Glomerular endothelial cell (primary cell): ENCODE measurements around the gene PLIN5. TPM values are rescaled to one million over a fixed set of nuclear protein-coding genes. Genes with fewer than 3 reads are reported as not detected.
"Not testable (repeated sequence)": the region's sequence is repeated elsewhere in the genome, so short reads cannot be mapped to it uniquely, and the experiment has no call there.

Experiments
- DNase-seq: peaks from one replicate; pipeline ENCODE4 v3.0.0-alpha.2; 2011; ENCODE audit warnings: low read depth, low spot score; ENCODE audit errors: extremely low read depth
- total RNA-seq: library from RNA; depleted of rRNA; stranded (reverse); fragments of >200 nt; gene quantifications from 2 replicates; pipeline ENCODE4 v1.2.3, GENCODE V29; 2015

The PLIN5 gene
- total RNA-seq, 1 donor from 2014 or later: 0.41 TPM

GRCh38 chr19:4570402-4570801, 35.4 kb upstream of the PLIN5 start:
- no peak for DNase-seq

- DNase-seq: no peak
Measured at GRCh38 chr19:4568886-4569285, 33.9 kb upstream of the PLIN5 start.

- DNase-seq: no peak
Measured at GRCh38 chr19:4567584-4568071, 32.6 kb upstream of the PLIN5 start.

- no peak for DNase-seq
Measured at GRCh38 chr19:4566402-4567051, 31.5 kb upstream of the PLIN5 start.

GRCh38 chr19:4563562-4563961, 28.5 kb upstream of the PLIN5 start:
- not testable (repeated sequence) for DNase-seq

- not testable (repeated sequence) for DNase-seq
Measured at GRCh38 chr19:4562085-4562484, 27.1 kb upstream of the PLIN5 start.

- DNase-seq: no peak
Measured at GRCh38 chr19:4559569-4559968, 24.5 kb upstream of the PLIN5 start, which contains the start of gene SEMA6B. TSS of gene SEMA6B (minus strand) at chr19:4559684. CDS start at chr19:4558457, 1,227 bp downstream.

GRCh38 chr19:4557971-4558941, 23.2 kb upstream of the PLIN5 start:
- no peak for DNase-seq

- DNase-seq: no peak
Measured at GRCh38 chr19:4557144-4557970, 22.3 kb upstream of the PLIN5 start.

GRCh38 chr19:4556597-4557127, 21.6 kb upstream of the PLIN5 start:
- no peak for DNase-seq

- no peak for DNase-seq
Measured at GRCh38 chr19:4555657-4556561, 20.9 kb upstream of the PLIN5 start.

GRCh38 chr19:4554717-4555116, 19.7 kb upstream of the PLIN5 start:
- no peak for DNase-seq

GRCh38 chr19:4553775-4554174, 18.8 kb upstream of the PLIN5 start:
- DNase-seq: no peak

GRCh38 chr19:4553092-4553695, 18.2 kb upstream of the PLIN5 start:
- no peak for DNase-seq

- DNase-seq: no peak
Measured at GRCh38 chr19:4552525-4552819, 17.4 kb upstream of the PLIN5 start.

GRCh38 chr19:4550479-4551050, 15.5 kb upstream of the PLIN5 start:
- no peak for DNase-seq

GRCh38 chr19:4550018-4550417, 15.0 kb upstream of the PLIN5 start:
- DNase-seq: no peak

GRCh38 chr19:4548238-4548584, 13.2 kb upstream of the PLIN5 start:
- DNase-seq: no peak
